Measurements from ENCODE around the gene ATP10B. TPM values are rescaled to one million over a fixed set of nuclear protein-coding genes. Genes with fewer than 3 reads are reported as not detected.
A peak's percentile ranks its signal among the peaks of the same experiment; 100 is the strongest.

ATP10B gene
- total and polyA plus RNA-seq, 4 donors, result 0.08 to 7.2 (median 0.53) TPM

DNA sequence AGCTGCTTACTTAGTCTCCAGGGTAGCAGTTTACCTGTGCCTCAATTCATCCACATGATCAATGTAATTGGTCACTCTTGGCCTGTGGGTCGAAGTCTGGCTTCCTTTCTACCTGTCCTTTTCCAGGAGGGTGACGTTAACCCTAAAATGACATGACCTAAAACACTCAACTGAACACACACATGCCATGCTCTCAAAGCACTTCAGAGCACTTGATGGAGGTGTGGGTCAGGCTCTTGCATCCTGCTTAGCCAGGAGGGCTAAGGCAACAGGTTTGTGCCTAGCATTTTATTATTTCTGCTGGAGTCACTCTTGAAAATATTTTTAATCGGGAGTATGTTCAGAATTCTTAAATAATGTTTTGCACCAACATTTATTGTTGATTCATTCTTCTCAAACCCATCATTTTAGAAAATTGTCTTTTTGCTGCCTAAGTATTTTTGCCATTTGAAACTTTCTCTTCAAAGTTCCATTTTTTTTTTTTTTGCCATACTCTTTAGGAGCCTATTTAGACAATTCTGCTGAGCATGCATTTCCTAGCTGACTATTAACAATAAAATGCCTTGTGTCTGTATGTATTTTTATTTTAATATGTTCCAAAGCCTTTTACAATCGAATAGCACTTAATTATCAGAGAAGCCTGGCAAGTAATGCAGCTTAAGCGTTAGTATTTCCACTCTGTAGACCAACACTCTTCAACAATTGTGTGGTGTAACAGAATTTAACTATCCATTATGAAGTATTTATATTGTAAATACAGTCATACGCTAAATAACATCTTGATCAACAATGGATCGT, 59.1 kb downstream of the ATP10B start:
- Histone ChIP-seq H3K9ac (ENCODE audit: insufficient read depth in 1 of 2, low read length in 2 of 2) (no peak overlapping the region), H3K4me1 (ENCODE audit: control insufficient read depth in 5 of 5, insufficient read depth in 5 of 5, low read length in 5 of 5) (peaks cover 0 to 13% (median 0%) of the 10 kb centered on the region in 5 donors), H3K27me3 (ENCODE audit: control insufficient read depth in 3 of 3, insufficient read depth in 3 of 3, low read length in 2 of 3) (no peaks in the 10 kb centered on the region), H3K27ac (ENCODE audit: low read depth in 1 of 2, low read length in 1 of 2) (peak overlapping the region in 1 of 2 donors; percentile 35), H3K4me3 (no peak overlapping the region), H3K9me3 (ENCODE audit: control insufficient read depth in 4 of 4, insufficient read depth in 3 of 4, low read length in 3 of 4) (peaks cover 0 to 1% (median 0%) of the 10 kb centered on the region in 4 donors), H3K36me3 (ENCODE audit: control insufficient read depth in 4 of 4, insufficient read depth in 4 of 4, low read length in 4 of 4) (no peaks in the 10 kb centered on the region)
- DNase-seq, result peak in 2 of 3 donors; percentile 59 to 80
- peak; percentile 57 for ATAC-seq (ENCODE audit: insufficient read depth, low FRiP score)
- WGBS, 2 donors, result 58 to 75% methylated on average over 7 of the region's 7 CpGs
- TF ChIP-seq, protein P1, sequence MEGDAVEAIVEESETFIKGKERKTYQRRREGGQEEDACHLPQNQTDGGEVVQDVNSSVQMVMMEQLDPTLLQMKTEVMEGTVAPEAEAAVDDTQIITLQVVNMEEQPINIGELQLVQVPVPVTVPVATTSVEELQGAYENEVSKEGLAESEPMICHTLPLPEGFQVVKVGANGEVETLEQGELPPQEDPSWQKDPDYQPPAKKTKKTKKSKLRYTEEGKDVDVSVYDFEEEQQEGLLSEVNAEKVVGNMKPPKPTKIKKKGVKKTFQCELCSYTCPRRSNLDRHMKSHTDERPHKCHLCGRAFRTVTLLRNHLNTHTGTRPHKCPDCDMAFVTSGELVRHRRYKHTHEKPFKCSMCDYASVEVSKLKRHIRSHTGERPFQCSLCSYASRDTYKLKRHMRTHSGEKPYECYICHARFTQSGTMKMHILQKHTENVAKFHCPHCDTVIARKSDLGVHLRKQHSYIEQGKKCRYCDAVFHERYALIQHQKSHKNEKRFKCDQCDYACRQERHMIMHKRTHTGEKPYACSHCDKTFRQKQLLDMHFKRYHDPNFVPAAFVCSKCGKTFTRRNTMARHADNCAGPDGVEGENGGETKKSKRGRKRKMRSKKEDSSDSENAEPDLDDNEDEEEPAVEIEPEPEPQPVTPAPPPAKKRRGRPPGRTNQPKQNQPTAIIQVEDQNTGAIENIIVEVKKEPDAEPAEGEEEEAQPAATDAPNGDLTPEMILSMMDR (IDR thresholded peaks at IDR 0.05; ENCODE audit: control extremely low read depth, extremely low read depth), result no peak

DNA sequence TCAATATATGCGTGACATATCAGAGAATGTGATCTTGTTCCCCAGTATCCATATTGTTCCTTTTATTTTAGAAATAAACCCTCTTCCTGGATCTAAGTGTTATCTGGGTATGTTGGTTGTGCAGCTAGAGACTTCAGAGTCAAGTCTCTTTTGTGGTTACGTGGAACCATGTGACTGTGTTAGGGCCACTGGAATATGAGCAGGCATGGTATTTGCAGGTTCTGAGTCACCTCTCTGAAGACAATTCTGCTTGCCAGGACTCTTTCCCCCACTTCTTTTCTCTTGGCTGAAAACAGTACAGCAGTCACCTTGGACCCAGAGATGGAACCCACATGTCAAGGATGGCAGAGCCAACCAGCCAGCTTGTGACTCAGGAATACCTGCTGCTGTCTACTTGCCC, 59.7 kb downstream of the ATP10B start:
- TF ChIP-seq, protein P1 (IDR thresholded peaks at IDR 0.05; ENCODE audit: control extremely low read depth, extremely low read depth), result no peak
- 80 to 90% methylated on average over 2 of the region's 2 CpGs for WGBS, 2 donors

DNA sequence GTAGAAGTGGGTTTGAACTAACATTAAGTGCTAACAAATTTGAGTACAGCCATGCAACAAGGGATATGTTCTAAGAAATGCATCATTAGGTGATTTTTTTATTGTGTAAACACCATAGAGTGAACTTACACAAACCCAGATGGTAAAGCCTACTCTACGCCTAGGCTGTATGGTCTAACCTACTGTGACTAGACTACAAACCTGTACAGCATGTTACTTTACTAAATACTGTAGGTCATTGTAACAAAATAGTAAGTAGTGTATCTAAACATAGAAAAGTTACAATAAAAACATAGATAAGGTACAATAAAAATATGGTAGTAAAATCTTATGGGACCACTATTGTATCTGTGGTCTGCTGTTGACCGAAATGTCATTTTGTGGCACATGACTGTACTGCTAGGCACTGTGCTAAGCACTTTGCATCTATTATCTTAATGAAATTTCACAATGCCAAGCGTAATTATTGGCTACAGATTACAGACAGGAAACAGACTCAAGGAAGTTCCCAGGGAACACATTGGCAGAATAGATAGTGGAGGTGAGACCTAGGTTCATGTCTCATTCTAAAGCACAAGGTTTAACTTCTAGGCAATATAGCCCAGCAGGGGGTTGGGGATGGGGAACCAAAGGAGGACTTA, 62.7 kb downstream of the ATP10B start:
- Histone ChIP-seq H3K4me3 (no peak overlapping the region), H3K27ac (ENCODE audit: low read depth in 1 of 2, low read length in 1 of 2) (no peak overlapping the region), H3K9me3 (ENCODE audit: control insufficient read depth in 4 of 4, insufficient read depth in 3 of 4, low read length in 3 of 4) (peaks cover 0 to 1% (median 0%) of the 10 kb centered on the region in 4 donors), H3K9ac (ENCODE audit: insufficient read depth in 1 of 2, low read length in 2 of 2) (no peak overlapping the region), H3K36me3 (ENCODE audit: control insufficient read depth in 4 of 4, insufficient read depth in 4 of 4, low read length in 4 of 4) (no peaks in the 10 kb centered on the region), H3K4me1 (ENCODE audit: control insufficient read depth in 5 of 5, insufficient read depth in 5 of 5, low read length in 5 of 5) (peaks cover 0 to 13% (median 0%) of the 10 kb centered on the region in 5 donors), H3K27me3 (ENCODE audit: control insufficient read depth in 3 of 3, insufficient read depth in 3 of 3, low read length in 2 of 3) (no peaks in the 10 kb centered on the region)
- DNase-seq (no peak), ATAC-seq (ENCODE audit: insufficient read depth, low FRiP score) (no peak)
- 85 to 86% methylated on average over 3 of the region's 3 CpGs for WGBS, 2 donors
- TF ChIP-seq, protein P1 (IDR thresholded peaks at IDR 0.05; ENCODE audit: control extremely low read depth, extremely low read depth), result no peak

More for the DNA sequence above, 59.7 kb downstream of the ATP10B start:
- DNase-seq, result no peak
- no peaks in the 10 kb centered on the region for H3K36me3 ChIP-seq (ENCODE audit: control insufficient read depth in 4 of 4, insufficient read depth in 4 of 4, low read length in 4 of 4)
- ATAC-seq (ENCODE audit: insufficient read depth, low FRiP score), result peak; percentile 59
- H3K4me1 ChIP-seq (ENCODE audit: control insufficient read depth in 5 of 5, insufficient read depth in 5 of 5, low read length in 5 of 5), result peaks cover 0 to 13% (median 0%) of the 10 kb centered on the region in 5 donors
- no peak overlapping the region for H3K9ac ChIP-seq (ENCODE audit: insufficient read depth in 1 of 2, low read length in 2 of 2)
- H3K27ac ChIP-seq (ENCODE audit: low read depth in 1 of 2, low read length in 1 of 2), result peak overlapping the region in 1 of 2 donors; percentile 35
- no peak overlapping the region for H3K4me3 ChIP-seq
- no peaks in the 10 kb centered on the region for H3K27me3 ChIP-seq (ENCODE audit: control insufficient read depth in 3 of 3, insufficient read depth in 3 of 3, low read length in 2 of 3)
- H3K9me3 ChIP-seq (ENCODE audit: control insufficient read depth in 4 of 4, insufficient read depth in 3 of 4, low read length in 3 of 4), result peaks cover 0 to 1% (median 0%) of the 10 kb centered on the region in 4 donors
